ENCODE results near the gene DSC3.
"Not testable (repeated sequence)": the region's sequence is repeated elsewhere in the genome, so short reads cannot be mapped to it uniquely, and the experiment has no call there.

DSC3 gene

DNA sequence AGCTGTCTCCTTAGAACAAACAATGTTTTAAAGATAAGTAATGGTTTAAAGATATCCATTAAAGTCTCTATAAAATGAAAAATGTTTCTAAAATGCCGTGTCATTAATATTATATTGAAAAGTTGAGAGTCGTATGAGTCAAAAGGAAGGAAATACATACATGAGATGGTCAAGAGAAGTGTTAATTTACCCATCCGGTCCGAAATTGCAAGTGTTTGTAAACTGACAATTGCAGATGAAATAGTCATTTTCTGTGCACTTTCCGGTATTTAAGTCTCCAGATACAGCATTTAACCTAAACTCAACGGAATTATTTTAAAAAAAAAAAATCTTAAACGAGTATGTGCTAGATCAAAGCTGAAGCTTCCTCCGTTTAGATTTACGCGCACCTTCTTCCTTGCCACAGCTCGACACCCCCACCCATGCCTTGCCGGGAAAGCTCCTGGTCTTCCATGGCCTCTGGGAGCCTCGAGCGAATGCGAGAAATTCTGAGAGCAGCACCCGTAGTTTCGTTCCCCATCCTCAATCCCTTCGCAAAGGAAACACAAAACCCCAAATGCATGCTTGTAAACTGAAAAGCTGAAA is 1.8 kb downstream of the DSC3 start:
- DNase-seq = no peak

DNA sequence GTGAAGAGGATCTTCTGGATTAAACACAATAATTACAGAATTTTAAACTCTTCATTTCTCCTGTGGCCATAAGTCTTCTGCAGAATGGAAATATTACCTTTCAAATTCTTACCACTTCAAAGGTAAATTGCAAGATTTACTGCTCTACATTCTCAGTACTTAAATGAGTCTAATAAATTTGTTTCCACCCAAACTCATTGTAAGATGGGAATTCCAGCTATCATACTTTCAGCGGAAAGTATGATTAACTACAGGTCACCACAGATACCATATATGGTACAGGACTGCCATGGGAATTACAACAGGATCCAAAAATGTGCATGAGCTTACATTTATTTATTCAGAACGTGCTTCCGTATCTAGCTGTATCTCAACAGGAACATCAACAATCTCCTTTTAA is 3.1 kb downstream of the DSC3 start:
- DNase-seq = no peak

DNA sequence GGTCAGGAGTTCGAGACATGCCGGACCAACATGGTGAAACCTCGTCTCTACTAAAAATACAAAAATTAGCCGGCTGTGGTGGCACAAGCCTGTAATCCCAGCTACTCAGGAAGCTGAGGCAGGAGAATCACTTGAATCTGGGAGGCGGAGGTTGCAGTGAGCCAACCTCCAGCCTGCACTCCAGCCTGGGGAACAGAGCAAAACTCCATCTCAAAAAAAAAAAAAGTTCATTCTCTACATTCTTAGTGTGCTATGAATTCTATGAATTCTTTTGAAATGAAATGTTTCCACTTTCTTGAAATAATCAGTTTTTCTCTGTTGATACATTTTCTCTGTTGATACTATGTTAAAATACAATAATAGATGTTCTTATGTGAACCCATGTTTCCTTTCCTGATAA is 4.9 kb downstream of the DSC3 start:
- DNase-seq = not testable (repeated sequence)

DNA sequence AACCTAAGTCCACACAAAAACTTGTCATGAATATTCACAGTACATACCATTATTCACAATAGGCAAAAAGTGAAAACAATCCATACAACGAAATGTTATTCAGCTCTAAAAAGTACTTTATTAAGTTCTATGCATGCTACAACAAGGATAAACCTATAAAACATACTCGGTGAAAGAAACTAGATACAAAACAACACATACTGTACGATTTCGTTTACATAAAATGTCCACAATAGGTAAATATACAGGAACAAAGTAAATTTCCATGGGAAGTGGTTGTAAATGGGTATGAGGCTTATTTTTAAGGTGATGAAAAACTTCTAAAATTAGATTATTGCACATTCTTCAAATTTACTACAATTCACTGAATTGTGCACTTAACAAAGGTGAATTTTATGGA is 8.0 kb downstream of the DSC3 start:
- DNase-seq = no peak

DNA sequence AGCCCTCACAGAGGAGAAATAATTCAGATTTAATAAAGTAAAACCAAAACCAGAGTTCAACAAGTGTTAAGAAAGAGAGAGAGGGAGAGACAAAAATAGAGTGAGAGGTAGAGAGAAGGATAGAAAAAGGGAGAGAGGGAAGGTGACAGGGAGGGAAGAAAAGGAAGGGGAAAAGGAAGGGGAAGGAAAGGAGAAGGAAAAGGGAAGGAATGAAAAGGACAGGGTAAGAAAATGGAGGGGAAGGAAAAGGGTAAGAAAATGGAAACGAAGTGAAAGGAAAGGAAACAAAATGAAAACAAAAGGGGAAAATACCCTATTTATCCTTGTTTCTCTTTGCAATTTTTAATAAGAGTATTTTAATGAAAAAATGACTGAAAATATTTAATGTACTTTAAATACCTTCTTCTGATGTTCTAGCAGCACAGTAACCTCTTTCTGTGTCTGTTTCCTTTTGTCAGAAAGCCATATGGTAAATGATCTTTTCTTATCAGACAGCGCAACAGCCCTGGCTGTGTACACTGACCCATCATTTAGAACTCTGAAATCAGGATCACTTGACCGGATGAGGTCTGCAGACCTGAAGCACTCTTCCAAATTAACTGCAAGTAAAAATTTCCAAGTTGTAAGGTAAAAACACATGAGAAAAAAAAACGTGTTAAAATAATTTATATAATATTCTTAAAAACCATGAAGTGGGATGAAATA is 11.8 kb downstream of the DSC3 start:
- DNase-seq = no peak

DNA sequence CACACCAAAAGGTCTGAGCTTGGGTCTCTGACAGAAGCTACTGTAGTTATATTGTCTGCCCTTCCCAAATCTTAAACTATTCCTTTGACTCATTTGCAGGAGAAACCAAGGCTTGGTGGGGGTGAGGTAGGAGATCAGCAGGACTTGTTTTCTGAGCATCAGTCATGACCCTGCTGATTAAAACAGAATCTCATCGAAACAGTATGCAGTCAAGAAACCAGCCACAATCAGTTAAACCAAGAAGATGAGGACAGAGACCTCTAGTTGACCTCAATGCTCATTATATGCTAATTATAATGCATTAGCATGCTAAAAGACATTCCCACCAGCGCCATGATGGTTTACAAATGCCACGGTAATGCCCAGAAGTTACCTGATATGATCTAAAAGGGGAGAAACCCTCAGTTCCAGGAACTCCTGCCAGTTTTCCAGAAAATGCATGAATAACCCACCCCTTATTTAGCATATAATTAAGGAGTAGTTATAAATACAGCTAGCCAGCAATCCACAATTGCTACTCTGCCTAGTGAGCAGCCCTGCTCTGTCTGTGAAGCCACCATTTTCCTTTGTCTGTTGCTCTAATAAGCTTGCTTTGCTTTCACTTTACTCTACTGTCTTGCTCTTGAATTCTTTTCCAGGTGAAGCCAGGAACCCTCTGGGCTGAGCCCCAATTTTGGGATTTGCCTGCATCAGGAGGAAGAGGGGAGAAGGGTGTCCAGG is 26.7 kb downstream of the DSC3 start:
- DNase-seq = no peak

DNA sequence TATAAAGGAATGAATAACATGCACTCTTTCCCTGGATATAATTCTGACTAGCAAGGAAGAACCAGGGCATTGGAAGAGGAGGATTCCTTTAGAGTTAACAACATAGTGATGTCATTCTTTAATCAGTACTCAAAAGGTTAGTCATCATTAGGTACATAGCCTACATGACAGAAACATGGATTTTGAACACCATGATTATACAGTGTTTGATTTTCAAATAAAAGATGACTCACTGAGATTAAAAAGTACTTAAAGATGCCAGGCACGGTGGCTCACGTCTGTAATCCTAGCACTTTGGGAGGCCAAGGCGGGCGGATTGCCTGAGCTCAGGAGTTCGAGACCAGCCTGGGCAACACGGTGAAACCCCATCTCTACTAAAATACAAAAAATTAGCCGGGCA is 31.1 kb downstream of the DSC3 start:
- not testable (repeated sequence) for DNase-seq

DNA sequence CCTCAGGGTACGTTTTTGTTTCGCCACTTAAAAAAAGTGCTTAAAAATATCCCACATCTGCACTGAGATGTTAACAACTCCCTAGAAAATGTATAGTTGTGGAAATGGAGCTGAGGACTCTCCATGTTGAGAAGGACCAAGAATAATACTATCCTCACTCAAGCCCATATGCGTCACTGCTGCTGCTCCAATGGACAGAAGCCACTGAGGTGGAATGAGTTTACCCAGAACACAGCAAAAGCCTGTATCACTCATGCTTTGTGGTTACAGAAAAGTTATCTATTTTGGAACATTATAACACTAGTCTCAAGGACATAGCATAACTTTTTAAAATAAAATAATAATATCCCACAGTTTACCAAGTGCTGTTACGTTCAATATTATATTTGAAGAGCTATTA is 31.9 kb downstream of the DSC3 start:
- no peak for DNase-seq

DNA sequence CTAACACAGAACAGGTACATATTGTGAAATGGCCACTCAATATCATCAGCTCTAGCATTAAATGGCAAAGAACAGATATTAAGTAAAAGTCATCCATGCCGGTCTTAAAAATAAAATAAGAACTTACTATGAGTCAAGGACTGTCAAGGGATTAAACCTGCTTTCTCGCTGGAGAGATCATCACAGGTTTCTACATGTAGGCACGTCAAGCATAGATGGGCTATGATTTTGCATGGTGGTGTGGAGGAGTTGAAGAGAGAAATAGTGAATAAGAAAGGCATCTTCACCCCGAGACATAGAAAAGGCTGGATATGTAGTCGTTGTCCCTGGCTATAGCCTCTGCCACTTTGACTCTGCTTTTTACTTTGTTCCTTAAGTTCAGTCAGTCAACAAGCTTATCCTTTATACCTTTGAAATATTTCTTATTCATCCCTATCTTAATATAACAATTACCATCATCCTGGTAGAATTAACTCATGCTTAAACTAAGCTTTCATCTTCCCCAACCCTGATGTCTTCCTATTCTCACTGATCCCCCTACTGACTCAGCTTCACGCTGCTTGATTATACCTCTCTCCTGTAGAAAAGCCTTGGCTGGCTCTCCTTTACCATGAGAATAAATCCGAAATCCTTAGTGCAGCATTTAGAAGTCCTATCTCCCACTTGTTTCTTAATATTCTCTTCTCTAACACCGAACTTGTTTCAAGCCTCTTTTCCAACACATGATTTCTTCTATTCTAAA is 42.5 kb downstream of the DSC3 start:
- no peak for DNase-seq

DNA sequence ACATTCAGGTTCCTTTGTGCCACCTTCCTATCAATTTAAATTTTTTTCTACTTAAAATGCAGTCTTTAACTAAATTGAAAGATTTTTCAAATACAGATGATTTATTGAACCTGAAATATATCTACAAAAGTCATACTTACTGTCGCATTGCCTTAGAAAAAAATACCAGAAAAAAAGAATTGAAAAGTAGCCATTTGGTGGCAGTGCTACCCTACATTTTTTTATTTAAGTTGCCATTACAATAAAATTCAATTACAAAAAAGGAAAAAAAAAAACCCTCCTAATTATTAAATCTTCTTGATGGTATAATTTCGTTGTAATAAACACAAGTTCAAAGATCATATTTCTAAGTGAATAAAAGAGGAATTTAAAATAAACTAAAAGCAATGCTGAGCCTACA is 43.4 kb downstream of the DSC3 start:
- DNase-seq = no peak

DNA sequence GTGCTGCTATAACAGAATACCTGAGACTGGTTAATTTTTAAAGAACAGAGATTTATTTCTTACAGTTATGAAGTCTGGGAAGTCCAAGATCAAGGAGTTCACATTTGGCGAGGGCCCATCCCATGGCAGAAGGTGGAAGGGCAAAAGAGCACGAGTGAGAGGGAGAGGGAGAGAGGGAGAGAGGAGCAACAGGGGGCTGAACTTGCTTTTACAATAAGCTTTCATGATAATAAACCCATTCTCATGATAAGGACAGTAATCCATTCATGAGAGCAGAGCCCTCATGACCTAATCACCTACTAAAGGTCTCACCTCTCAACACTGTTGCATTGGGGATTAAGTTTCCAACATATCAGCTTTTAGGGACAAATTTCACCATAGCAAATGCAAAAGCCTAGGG is 45.3 kb downstream of the DSC3 start:
- DNase-seq = no peak

DNA sequence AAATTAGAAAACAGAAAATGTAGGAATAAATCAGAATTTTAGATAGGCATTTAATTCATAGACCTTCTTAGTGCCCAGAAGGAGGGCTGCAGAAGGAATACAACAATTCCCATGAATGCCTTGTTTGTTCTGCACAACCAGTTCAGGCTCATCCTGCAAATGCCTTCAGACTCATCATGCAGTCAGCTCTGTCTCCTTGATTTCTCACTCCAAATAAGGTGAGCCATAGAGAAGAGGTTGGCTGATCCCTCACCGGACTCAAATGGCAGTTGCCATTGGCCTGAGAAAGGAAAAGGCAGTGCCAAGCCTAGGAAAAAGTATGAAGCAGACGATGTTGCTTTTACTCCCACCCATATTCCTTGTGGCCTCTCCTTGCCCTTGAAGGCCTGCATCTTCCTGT is 50.3 kb downstream of the DSC3 start:
- no peak for DNase-seq

DNA sequence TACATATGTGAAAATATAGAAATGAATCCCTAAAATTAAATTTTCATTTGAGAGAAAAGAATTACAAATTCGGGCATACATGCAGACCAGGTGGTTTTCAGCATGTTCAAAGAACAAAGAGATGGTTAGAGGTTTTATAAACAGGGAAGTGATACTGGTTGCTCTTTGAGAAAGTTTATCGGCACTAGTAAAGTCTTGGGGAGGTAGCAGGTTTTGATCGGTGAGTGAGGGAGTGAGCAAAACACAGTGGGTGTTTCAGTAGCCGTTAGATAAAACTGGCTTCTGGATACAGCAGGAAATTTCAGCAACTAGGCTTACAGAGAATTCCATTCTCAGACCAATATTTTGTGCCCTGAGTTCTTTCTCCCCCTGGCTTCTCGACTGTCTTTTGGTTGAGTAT is 51.1 kb downstream of the DSC3 start:
- DNase-seq = no peak

DNA sequence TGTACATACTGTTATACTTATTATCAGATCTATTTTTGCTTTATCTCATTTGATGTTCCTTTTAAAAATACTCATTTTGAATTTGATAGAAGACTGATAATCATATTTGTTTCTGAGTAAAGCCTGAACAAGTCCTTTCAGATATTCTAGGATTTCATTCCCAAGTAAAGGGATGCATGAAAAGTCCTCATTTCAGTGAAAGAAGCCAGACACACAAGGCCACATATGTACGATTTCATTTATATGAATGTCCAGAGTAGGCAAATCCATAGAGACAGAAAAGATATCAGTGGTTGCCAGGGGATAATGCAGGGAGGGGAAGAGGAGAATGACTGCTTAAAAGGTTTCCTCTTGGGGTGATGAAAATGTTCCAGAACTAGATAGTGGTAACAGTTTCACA is 53.4 kb downstream of the DSC3 start:
- no peak for DNase-seq

DNA sequence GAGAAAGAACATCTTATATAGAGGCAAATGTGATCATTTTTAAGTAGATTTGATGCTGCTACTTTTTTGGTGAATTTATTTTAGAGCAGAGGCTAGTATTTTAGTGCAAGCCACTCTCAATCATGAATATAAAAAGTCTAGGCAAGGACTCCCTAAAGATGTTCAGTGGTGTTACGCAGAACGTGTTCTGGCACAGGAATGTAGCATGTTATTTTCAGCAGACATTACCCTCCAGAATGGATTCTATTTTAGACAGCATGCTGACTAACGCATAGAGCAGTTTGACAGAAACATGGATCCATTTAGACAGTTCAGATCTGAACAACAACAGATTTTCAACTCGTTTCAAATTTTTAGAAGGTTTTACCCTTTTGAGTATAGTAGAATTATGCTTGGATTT is 54.1 kb downstream of the DSC3 start:
- DNase-seq = no peak

DNA sequence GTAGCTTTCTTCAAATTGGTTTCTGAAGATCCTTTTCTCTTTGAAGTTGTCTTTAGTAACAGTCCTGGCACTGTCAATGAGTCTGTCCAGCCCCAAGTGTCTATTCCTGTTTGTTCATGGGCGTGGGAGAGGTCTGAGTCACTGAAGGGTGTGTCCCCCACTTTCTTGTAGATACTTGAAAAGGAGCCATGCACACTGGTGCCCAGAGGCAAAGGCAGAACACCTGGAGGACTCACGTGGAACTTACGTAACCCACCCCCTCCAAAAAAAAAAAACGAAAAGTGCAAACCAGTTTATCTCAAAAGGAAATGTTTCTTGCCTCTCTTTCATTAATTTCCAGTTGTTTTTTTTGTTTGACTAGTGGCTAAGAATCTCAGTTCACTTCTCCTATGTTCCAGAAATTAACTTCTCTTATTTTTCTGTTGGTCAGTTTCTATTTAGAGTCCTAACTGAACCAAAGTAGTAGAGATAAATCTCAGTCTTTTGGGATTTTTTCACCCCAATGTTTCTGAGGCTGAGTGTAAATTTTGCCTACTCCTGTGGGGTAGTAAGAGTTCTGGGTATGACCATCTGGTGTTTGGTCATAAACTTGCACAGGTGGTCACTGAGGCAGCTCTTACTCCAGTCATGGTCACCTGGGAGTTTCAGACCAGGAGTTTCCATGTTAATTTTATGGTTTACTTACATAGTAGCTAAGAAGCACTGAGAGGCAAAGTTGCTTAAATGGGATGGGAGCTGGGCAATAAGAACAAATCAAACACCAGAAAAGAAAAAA is 54.9 kb downstream of the DSC3 start:
- no peak for DNase-seq

DNA sequence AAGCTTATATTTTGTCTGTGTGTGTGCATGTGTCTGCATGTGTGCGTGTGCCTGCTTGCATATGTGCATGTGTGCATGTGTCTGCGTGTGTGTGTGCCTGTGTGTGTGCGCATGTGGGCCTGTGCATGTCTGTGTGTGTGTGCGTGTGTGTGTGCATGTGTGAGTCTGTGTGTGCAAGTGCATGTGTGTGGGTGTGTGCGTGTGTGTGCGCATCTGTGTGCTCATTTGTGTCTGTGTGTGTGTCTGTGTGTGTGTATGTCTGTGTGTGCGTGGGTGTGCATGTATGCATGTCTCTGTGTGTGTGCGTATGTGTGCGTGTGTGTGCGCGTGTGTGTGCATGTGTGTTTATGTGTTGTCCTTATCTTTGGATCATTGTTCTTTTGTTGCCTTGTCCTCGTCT is 56.8 kb downstream of the DSC3 start:
- DNase-seq = no peak

DNA sequence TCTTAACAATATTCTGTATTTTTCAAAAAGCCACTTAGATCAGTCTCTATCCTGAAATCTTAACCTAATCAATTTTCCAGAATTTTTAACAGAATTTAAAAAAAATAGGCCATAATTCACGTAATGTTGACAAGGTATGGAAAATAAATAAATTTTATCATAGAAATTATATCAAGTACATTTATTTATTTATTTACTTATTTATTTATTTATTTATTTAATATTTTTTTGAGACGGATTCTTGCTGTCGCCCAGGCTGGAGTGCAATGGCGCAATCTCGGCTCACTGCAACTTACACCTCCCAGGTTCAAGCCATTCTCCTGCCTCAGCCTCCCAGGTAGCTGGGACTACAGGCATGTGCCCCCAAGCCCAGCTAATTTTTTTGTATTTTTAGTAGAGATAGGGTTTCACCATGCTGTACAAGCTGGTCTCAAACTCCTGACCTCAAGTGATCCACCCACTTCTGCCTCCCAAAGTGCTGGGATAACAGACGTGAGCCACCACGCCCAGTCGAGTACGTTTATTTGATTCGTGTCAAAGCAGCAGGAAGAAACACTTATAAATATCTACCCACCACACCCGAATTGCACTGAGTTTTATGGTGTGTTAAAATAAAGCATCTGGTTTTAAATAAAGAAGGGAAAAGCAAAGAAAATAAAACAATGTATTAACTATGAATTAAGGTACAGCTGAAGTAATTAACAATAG is 60.1 kb downstream of the DSC3 start:
- DNase-seq = no peak

DNA sequence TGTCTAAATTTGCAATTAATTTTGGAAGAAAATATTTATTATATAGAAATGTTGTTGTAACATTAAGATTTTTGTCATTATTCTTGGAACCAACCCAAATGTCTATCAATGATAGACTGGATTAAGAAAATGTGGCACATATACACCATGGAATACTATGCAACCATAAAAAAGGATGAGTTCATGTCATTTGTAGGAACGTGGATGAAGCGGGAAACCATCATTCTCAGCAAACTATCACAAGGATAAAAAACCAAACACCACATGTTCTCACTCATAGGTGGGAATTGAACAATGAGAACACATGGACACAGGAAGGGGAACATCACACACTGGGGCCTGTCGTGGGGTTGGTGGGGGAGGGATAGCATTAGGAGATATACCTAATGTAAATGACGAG is 64.5 kb downstream of the DSC3 start:
- not testable (repeated sequence) for DNase-seq

DNA sequence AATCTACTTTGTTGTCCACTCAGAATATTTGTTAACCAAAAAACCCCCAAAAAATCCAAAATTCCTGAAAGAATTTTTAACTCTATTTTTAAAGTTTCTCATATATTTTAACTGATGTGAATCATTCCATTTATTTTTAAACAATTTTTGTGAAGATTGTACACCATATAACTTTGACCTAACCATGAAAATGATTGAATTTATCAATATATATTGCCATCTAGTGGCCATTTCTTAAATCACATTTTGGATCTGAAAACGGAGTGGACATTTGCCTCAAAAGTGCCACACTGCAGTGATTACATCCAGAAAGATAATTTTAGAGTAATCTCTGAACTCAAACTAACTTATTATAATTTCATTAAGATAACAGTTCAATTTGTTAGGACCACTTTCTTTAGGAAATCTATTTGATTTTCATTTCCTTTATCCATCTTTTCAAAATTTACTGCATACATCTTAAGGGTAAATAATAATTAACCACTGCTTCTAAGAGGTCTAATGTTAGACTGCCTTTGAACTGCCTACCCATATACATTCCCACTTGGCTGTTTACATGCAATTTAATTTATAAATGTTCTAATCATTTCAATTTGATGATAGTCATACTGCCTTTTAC is 71.1 kb downstream of the DSC3 start:
- peak; percentile 79 for DNase-seq

DNA sequence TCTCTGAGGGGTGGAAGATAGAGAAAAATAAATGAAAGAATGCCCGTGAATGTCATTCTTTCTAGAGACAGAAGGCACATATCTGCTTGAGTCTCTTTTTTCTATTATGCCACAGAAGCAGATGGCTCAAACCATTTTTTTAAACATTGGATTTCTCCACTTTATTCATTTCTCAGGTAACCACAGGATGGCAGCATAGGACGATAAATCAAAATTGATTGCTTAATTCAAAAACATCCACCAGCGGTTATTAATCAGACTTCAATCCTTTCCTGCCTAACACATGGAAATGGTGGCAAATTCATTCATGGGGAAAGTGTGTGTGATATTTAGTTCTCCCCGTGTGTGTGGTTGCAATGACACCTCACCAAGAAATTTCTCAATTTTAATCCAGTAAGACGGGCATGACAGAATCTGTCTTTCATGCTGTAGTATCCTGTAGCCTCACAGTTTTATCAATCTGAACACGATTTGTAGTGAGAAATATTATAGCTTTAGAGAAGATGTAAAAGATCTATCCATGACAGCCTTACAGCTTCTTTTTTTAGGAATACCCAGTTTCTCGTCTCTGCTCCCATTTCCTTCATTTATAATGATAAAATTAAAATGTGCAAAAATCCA is 72.2 kb downstream of the DSC3 start:
- peak; percentile 92 for DNase-seq

Data from NCI-H510A treated with DMSO at 0.1 percent for 48 hours (cell line).